GM21526 (cell line): ENCODE measurements around the gene TMED10.
"Not testable (repeated sequence)": the region's sequence is repeated elsewhere in the genome, so short reads cannot be mapped to it uniquely, and the experiment has no call there.

Experiments
- ATAC-seq: cut with Tn5 transposase; IDR thresholded peaks from one replicate; pipeline ENCODE4 v1.9.1; 2021; ENCODE audit warnings: moderate library complexity; ENCODE audit not compliant: unreplicated experiment, low FRiP score

Gene TMED10

DNA sequence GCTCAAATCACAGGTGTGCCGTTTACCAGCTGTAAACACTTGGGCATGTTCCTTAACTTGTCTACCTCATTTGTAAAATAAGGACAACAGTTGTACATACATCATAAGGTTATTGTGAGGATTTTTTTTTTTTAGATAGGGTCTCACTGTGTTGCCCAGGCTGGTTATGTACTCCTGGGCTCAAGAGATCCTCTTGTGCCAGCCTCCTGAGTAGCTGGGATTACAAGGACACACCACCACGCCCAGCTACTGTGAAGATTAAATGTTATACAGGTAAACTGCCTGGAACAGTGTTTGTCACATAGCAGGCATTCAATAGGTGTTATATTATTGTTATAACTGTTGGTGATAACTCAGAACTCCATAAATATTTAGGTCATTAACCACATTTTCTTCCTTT is 12.7 kb downstream of the TMED10 start:
- ATAC-seq = no peak

DNA sequence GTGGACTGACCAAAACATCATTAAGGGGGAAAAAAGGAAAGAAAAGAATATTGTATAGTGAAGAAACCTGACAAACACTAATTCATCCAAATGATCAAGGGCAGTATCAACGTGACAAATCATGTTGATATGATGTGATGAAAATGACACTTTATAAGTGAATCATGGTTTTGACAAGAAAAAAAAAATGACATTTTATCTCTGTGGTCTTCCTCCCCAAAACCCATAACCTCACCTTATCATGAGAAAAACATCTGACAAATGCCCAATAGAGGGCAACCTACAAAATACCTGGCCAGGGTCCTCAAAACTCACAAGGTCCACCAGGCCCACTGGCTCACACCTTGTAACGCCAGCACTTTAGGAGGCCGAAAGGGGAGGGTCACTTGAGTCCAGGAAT is 13.8 kb downstream of the TMED10 start:
- no peak for ATAC-seq

DNA sequence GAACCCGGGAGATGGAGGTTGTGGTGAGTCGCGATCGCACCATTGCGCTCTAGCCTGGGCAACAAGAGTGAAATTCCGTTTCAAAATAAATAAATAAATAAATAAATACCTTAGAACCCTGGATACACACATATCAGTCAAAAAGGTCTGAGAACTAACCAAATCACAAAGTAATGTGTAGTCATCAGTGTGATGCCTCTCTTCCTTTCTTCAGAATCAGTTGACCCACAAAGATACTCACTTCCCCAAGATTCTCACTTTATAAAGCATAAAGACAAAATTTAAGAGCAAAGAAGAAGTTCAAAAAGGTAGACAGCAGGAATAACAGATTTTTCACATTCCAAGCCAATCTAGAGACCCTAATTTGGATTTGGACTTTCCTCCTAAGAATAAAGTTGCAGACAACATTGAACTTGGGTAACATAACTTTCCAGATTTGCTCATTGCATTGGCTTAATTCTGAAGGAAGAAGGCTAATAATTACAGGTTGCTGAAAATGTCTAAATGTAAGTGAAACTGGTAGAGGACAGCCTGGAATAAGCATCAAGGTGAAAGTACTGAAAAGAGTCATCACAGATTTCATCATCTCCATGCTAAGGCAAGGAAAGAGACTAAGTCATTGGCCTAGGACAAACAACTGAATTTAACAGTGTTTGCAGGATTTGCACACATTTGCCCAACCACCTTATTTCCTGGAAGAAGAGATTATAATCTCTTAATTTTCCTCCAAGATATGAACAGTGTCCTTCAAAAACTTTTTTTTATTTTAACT is 17.4 kb downstream of the TMED10 start:
- no peak for ATAC-seq

DNA sequence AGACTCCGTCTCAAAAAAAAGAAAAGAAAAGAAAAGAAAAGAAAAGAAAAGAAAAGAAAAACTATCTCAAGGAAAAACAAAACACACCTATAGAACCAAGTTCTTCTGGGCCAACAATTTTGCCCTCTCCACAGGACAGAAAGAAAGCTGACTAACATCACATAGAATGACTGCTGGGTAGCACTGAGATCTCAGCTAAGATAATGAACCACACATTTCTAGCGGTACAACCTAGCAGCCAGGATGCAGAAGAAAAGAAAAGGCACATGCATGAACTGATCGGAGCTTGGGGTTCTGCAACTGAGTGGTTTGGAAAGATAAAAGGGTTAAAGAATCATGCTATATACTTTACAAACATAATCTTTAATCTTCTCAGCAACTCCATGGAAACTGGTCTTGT is 19.5 kb downstream of the TMED10 start:
- no peak for ATAC-seq

DNA sequence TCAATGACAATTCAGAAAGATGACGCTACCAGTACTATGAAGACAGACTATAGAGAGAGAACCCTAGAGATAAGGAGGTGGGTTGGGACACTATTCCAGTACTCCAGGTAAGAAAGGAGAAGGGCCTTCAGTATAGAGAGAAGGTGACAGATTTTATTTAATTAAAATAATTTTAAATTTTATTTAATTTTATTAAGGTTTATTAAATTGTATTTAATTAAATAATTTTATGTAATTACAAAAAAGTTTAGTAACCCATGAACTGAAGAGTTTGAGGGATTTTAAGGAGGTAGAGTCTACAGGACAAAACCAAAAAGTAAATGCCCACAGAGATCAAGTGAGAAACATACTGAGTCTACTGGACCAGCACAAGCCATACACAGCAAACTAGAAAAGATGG is 20.3 kb downstream of the TMED10 start:
- ATAC-seq = no peak

DNA sequence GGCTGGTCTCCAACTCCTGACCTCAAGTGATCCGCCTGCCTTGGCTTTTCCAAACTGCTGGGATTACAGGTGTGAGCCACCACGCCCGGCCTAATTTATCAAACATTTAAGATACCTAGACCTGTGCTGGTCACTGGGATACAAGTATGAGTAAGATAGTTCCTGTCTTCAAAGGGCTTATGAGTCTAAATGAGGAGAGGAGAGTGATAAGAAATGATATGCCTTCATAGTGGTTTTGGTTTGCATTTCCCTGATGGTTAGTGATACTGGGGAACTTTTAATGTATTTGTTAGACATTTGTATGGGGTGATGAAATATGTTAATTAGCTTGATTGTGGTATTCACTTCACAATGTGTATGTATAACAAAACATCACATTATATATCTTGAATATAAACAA is 21.2 kb downstream of the TMED10 start:
- no peak for ATAC-seq

DNA sequence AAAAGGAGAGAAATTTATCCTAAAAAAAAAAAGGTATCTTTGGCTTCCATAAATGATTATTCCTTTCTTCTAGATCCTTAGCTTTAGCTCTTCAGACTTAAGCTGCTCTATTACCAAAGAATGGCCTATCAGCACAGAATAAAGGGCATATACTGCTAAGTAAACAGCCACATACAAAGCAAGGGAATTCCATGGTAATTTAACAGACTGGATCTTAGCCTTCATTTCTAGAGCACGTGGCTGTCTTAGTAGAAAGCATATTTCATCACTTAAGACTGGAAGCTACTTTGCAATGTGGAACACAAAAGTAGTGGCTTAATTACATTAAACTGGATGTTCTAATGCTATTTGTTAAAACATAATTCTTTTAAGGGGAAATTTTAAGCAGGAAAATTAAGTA is 23.1 kb downstream of the TMED10 start:
- no peak for ATAC-seq

DNA sequence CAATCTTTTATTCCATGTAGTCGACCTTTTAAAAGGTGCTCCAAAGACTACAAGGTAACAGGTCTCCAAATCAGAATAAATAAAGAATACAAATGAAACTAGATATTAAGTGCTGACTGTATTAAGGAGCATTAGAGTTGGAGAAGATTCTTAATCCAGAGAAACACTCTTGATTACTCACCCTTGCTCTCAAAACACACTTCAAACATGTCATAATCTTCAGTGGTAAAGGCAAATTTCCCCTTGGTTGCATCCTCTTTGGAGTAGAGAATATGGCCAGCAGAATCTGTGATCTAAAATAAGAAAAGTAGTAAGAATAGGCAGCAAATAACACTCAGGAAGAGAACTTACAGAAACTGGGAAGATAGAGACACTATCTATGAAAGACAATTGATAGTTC is 24.6 kb downstream of the TMED10 start:
- ATAC-seq = no peak

DNA sequence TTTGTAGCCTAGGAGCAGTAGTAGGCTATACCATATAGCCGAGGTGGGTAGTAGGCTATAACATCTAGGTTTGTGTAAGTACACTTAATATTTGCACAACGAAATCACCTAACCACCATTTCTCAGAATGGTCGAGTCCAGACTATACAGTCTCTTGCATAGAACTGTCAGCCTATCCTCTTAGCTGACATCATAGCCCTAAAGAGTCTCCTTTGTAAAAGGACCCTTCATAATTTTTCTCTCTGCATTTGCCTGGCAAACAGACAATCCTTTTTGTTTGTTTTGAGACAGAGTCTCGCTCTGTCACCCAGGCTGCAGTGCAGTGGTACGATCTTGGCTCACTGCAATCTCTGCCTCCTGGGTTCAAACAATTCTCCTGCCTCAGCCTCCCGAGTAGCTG is 25.8 kb downstream of the TMED10 start:
- ATAC-seq = not testable (repeated sequence)

DNA sequence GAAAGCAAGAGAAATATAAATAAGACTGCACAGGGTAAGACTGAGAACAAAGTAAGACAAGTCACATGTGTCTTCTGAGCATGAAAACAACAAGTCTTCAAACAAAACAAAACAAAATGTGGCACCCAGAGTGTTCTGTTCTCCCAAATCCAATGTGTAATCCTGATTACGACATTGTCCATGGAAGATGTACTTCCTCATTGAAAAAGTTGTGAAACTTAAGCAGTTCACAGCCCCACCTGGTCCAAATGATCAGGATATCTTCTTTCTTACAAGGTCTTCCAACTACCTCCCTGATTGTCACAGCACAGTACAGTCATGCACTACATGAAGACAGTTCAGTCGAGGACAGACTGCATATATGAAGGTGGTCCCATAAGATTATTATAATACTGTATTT is 26.3 kb downstream of the TMED10 start:
- ATAC-seq = no peak

DNA sequence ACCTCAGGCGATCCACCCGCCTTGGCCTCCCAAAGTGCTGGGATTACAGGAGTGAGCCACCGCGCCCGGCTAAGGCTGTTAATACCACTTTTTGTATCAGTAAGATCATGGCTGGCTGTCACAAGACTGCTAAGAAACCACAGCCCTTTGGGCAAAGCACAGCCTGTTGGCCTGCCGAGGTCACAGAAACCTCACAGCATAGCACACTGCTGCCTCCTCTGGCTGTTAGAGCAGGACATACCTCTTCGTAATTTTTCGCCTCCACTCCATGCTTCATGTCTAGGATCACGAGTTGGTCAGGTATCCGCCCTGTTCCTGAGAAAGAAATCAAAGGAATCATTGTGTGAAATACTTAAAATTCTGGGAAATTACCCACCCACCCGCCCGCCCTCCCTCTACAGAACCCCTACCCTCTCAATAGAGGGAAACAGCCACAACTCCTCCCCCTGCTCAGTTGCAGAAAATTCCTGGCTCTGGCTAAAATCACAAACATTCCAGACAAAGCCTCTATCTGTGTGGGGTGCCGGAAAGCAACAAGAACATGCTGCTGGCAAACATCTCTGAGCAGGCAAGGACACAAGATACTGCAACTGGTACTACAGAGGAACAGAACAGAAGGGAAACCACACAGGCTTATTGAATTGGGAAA is 28.9 kb downstream of the TMED10 start:
- ATAC-seq = no peak

DNA sequence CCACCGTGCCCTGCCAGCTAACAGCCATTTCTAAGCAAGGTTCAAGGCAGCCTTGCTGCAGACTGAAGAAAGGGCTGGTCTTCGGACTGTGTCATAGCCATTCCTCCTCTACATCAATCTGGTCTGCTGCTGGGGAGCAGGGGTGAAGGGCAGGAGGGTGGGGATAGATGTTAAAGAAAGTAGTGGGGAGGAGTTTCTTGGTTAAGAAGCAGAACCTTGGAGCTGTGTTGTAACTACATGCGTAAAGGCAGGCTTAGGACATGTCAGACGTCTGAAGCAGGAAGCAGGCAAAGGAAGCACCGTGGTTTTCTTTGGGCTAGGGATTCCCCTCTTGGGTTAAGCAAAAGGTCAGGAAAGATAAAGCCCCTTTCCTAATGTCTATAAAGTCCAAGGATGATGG is 31.5 kb downstream of the TMED10 start:
- no peak for ATAC-seq

DNA sequence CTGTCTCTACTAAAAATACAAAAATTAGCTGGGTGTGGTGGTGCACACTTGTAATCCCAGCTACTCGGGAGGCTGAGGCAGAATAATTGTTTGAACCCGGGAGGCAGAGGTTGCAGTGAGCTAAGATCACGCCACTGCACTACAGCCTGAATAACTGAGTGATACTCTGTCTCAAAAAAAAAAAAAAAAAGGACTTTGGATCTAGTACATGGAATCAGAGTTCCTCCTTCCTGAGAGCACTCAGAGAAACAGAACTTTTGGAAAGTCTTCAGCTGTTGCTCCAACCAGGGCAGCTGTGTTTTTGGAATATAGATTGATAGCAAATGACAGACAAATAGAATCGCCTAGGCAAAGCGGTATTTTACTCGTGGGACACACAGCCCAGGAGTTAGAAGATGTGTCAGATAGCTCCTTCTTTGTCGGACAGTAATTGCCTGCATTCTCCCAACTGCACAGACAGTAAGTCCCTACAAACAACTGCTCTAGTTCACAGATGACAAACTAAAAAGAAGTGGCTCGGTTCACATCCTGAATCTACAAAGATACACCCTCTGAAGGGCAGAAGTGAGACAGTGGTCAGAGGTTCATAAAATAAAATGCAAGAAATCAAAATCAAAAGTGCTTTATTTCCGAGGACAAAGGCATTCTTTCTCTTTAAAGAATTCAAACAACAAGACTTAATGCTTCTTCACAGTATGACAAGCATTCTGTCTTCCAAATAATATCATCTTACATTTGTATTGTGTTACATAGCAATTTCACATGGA is 32.5 kb downstream of the TMED10 start:
- no peak for ATAC-seq

DNA sequence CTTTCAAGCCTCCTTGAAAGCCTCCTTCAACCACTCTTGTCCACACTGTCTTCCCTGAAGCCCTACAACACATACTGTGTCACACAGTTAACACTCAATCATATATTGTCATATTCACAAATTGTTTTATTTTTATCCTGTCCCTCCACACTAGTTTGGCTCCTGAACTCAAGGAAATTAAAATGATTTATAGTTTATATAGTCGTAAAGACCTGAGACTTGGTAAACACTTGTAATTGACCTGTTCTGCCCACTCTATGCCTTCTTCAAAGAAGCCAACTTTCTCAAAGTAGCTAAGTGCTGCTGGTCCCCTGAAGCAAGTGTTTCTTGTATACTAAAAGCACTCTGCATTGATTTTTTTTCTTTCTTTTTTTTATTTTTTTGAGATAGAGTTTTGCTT is 33.9 kb downstream of the TMED10 start:
- ATAC-seq = no peak

DNA sequence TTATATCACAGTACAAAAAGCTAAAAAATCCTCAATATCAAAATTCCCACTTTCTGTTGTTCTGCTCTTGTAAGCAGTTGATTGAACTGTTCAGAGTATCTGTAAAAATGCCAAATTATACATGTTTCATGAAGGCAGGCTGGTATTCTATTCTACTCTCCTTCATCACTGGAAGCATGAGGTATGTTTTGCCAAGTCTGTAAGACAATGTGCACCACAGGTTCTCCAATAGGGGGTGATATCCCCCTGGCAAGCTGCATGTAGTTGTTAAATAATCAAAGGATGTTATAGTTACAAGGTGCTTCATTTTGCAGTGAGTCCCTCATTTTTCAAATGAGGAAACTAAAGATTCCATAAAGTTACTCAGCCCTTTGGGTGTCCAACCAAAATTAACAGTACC is 34.4 kb downstream of the TMED10 start:
- no peak for ATAC-seq

DNA sequence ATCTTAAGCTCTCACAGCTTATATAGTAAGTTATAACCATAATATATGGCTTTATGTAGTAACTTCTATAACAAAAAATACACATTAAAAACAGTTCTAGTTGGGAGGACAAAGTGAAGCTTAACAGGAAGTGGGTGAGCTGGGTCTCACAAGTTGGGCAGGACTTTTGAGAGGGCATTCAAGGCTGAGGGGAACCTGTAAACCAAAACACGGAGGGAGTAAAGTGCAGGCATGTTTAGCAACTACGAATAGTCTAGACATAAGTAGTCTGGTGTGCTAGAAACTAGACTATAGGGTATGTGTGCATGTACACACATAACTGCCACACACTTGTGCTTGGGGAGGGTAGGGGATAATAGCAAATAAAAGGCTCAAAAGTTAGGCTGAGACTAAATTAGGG is 35.4 kb downstream of the TMED10 start:
- no peak for ATAC-seq

DNA sequence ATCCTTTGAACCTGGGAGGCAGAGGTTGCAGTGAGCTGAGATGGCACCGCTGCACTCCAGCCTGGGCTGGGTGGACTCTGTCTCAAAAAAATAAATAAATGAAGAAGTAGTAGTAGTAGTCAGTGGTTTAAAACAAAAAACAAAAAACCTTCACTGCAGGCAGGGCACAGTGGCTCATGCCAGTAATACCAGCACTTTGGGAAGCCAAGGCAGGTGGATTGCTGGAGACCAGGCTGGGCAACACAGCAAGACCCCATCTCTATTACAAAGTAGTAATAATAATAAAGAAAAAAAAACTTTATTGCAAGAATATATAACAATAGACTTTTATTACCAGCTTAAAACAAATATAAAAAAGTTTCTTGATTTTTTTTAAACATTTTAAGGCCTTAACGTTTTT is 35.8 kb downstream of the TMED10 start:
- no peak for ATAC-seq

DNA sequence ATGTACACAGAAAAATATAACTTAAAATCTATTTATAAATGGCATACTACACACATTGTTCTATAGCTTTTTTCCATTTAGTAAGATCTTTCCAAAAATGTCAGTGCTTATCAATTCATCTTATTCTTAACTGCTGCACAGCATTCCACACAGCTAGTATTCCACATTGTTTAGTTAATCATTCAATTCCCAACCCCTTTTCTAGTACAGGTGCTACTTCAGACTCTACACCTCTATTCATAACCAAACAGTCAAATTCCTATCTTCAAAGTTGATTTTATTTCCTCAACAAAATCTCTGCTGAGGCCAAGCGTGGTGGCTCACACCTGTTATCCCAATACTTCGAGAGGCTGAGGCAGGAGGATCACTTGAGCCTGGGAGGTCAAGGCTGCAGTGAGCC is 37.2 kb downstream of the TMED10 start:
- no peak for ATAC-seq

DNA sequence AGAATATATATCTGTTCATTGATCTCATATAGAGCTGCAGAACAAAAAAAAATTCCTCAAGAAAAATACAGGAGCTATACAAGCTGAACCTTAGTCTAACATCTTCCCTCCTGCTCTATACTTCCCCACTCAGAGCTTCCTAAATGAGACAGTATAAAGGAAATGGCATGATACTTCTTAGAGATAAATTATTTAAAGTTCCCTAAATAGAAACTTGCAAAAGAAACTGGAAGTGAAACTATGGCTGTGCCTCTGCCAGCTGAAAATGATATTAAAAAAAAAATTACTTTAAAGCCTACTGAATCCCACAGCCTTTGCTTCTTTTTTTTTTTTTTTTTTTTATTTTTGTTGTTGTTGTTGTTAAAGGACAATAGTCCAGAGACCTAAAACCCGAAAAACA is 37.9 kb downstream of the TMED10 start:
- ATAC-seq = no peak

DNA sequence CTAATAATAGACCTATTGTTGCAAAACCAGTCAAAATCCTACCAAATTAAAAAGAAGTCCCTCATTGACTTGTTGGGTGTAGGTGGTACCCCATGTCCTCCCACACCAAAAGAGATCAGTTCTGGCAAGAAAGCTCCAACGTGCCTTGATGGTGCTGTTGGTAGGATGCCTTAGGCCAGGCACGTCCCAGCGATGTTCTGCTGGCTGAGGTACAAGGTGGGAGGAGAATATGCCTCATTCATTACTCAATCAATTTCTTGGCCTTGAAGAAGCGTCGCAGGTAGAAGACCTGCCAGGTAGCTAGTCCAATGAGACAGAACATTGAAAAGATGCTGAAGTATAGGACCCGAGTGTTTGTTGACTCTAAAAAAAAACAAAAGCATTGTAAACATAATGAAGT is 41.8 kb downstream of the TMED10 start:
- no peak for ATAC-seq

DNA sequence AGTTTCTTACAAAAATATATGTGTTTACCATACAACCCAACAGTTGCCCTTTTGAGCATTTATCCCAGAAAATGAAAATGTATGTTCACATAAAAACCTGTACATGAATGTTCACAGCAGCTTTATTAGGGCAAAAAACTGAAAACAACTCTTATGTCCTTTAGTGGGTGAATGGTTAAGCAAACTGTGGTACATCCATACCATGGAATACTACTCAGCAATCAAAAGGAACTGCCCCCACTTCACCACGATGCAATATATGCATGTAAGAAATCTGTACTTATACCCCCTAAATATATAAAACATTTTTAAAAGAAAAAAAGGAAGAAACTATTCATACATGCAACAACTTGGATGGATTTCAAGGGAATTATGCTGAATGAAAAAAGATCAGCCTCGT is 42.8 kb downstream of the TMED10 start:
- no peak for ATAC-seq
